ENCODE data around the gene KRTAP5-3. TPM values are rescaled to one million over a fixed set of nuclear protein-coding genes. Genes with fewer than 3 reads are reported as not detected.

KRTAP5-3 gene
- total and polyA plus RNA-seq, 9 of the 15 experiments (the other 6 are each of a cell fraction or from before 2014, with no cell fraction given): not detected

DNA sequence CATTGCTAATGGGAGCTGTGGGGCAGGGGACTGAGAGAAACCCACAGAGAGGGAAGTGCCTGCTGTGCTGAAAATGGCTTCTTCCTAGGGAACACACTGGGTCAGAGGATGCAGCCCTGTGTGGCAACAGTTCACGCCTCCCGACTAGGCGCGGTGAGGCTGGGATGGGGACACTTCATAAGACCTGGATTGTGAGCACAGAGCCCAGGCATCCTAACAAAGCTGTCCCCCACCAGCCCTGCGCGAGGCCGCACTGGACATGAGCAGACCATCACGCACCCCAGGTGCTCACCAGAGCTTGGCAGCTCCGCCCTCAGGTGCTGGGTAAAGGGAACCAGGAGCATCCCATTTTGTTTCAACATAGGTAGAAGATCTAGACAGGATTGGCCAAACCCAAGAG lies 15.5 kb upstream of the KRTAP5-3 start:
- Histone ChIP-seq H4K20me1 (replicated peaks; ENCODE audit: control insufficient read depth, insufficient read depth, low read length) (no peaks in the 10 kb centered on the region; the same call in 1 of the 2 replicates), H3K27me3 (ENCODE audit: control insufficient read depth in 2 of 2, insufficient read depth in 2 of 2, low read length in 2 of 2) (peaks cover 25 to 54% of the 10 kb centered on the region in 2 experiments), H3K4me3 (no peak overlapping the region), H3K9ac (ENCODE audit: insufficient read depth in 1 of 2, low read depth in 2 of 2, low read length in 2 of 2) (no peak overlapping the region), H2AFZ (ENCODE audit: low read depth, low read length) (no peak overlapping the region), H3K36me3 (ENCODE audit: control insufficient read depth, insufficient read depth, low read length) (no peaks in the 10 kb centered on the region), H3K4me2 (ENCODE audit: insufficient read depth, low read length) (no peak overlapping the region), H3K27ac (ENCODE audit: extremely low read depth, low read depth, low read length) (no peak overlapping the region), H3K9me3 (replicated peaks; ENCODE audit: control insufficient read depth, insufficient read depth, low read depth, low read length) (no peaks in the 10 kb centered on the region), H3K4me1 (replicated peaks in 1 of 2; ENCODE audit: control insufficient read depth in 2 of 2, insufficient read depth in 2 of 2, low read length in 2 of 2) (peaks cover 2 to 3% of the 10 kb centered on the region in 2 experiments; a peak in 3 of 5 replicates), H3K79me2 (ENCODE audit: control insufficient read depth, insufficient read depth, low read length) (no peaks in the 10 kb centered on the region), H3K9me1 (ENCODE audit: control insufficient read depth, insufficient read depth, low read length) (peaks cover 4% of the 10 kb centered on the region)
- ChIA-PET POLR2A (no interaction called here), CTCF (ENCODE audit: low intra/inter-chr PET ratio) (no interaction called here)
- intact Hi-C loops (cut with micrococcal nuclease) (no loop called here), in situ Hi-C loops (cut with MboI) (no loop called here)
- BruUV-seq (replicated peaks): no TSS peak
- ATAC-seq: no peak
- FAIRE-seq: no peak
- no peak for DNase-seq (ENCODE audit: extremely low read depth in 1 of 4, low spot score in 3 of 4)
- TF ChIP-seq ZNF408 (CRISPR knock-in tag; IDR thresholded peaks at IDR 0.05; ENCODE audit: low read depth) (no peak), ARID3B (CRISPR knock-in tag; IDR thresholded peaks at IDR 0.05; ENCODE audit: borderline replicate concordance) (no peak), SMARCC2 (IDR thresholded peaks at IDR 0.05; ENCODE audit: low read depth) (no peak), LCOR (CRISPR knock-in tag; IDR thresholded peaks at IDR 0.05) (no peak), RBM14 (IDR thresholded peaks at IDR 0.05; ENCODE audit: borderline replicate concordance, insufficient read depth, low read depth, low read length) (no peak), GATA2 (CRISPR knock-in tag; IDR thresholded peaks at IDR 0.05) (no peak), NFRKB (IDR thresholded peaks at IDR 0.05; ENCODE audit: low read depth) (no peak)
- 7% methylated on average over 9 of the region's 9 CpGs for WGBS (ENCODE audit: insufficient coverage, low coverage, missing lambda C conversion rate)

Measured in K562 (cell line).